Transverse colon (tissue), 4 donors: ENCODE results near the gene TMEM236. TPM values are rescaled to one million over a fixed set of nuclear protein-coding genes. Genes with fewer than 3 reads are reported as not detected.

Experiments used
- DNase-seq: peaks from one replicate; pipeline ENCODE4 v3.0.0-alpha.2; 2019
- H3K27ac ChIP-seq, 4 donors: fragments of 200-600 bp; sonication (generic); 2 replicates each; pipeline ENCODE4 v1.5.1; 2016 to 2018; ENCODE audit warnings: inconsistent platforms in 4 of 4
- H3K27me3 ChIP-seq: fragments of 200-600 bp; sonication (generic); 2 replicates; pipeline ENCODE4 v1.5.1; 2017; ENCODE audit warnings: inconsistent platforms
- H3K36me3 ChIP-seq, 4 donors: fragments of 200-600 bp; sonication (generic); 2 replicates each; pipeline ENCODE4 v1.5.1; 2017 to 2019; ENCODE audit warnings: inconsistent platforms in 4 of 4
- H3K4me1 ChIP-seq, 4 donors: fragments of 200-600 bp; sonication (generic); 2 replicates each; pipeline ENCODE4 v1.5.1; 2017 to 2020; ENCODE audit warnings: inconsistent platforms in 4 of 4
- H3K4me3 ChIP-seq, 4 donors: fragments of 200-600 bp; sonication (generic); 1 replicate in 1 of 4; 2 replicates in 3 of 4; pipeline versions ENCODE4 v1.5.1 to v1.6.1; 2017 to 2019; ENCODE audit warnings: inconsistent platforms in 4 of 4
- H3K9me3 ChIP-seq, 2 donors: fragments of 200-600 bp; sonication (generic); 2 replicates each; pipeline ENCODE4 v1.5.1; 2017 to 2019; ENCODE audit warnings: inconsistent platforms in 2 of 2
- CTCF ChIP-seq, 5 experiments: fragments of 200-600 bp in 3 of 5; fragments of 450-650 bp in 2 of 5; sonication (generic) in 3 of 5; IDR thresholded peaks; 1 replicate in 2 of 5; 2 replicates in 3 of 5; pipeline ENCODE4 v1.5.1; 2016 to 2017; ENCODE audit warnings: antibody characterized with exemption in 5 of 5, inconsistent platforms in 3 of 5, mild to moderate bottlenecking in 2 of 5, moderate library complexity in 1 of 5
- EP300 ChIP-seq: sonication (generic); formaldehyde crosslinking; IDR thresholded peaks from one replicate; pipeline ENCODE4 v1.6.1; 2017; ENCODE audit warnings: antibody characterized with exemption, low read depth
- POLR2A ChIP-seq: fragments of 450-650 bp; IDR thresholded peaks from one replicate; pipeline ENCODE4 v1.6.1; 2016; ENCODE audit warnings: antibody characterized with exemption, mild to moderate bottlenecking, moderate library complexity
- POLR2AphosphoS5 ChIP-seq, 3 donors: sonication (generic); formaldehyde crosslinking; IDR thresholded peaks; one replicate each; pipeline ENCODE4 v1.6.1; 2016; ENCODE audit warnings: antibody characterized with exemption in 3 of 3
- WGBS, 2 donors: methylation state at CpG; one replicate each; pipeline ENCODE4 v1.1.5; 2018; ENCODE audit warnings: low coverage in 1 of 2; 5-methylcytosine and 5-hydroxymethylcytosine counted together
- in situ Hi-C, 4 donors: fragments of 200-750 bp; cut with MboI; loops; one replicate each; pipeline versions ENCODE4 v1.15.0 to v1.15.1; 2017; ENCODE audit warnings: low sequenced_read_pairs in 3 of 4, low pct_ligation_motif_present in 1 of 4, low pct_unique_long_range_greater_than_20kb in 1 of 4
- intact Hi-C: fragments of 100-400 bp; cut with DNase I; formaldehyde crosslinking; loops from one replicate; pipeline ENCODE4 v1.15.1; 2023; ENCODE audit warnings: low total_unique reads
- total RNA-seq, 4 donors: library from RNA; depleted of rRNA; stranded (reverse); fragments of >200 nt; gene quantifications; one replicate each; pipeline ENCODE4 v1.1.0, GENCODE V29; 2016

TMEM236 gene
- total RNA-seq, 4 donors from 2014 or later, result 16.9 to 79.6 (median 42.9) TPM

GRCh38 chr10:17780727-17781126 lies 28.7 kb downstream of the TMEM236 start:
- in situ Hi-C loops (no loop called here), intact Hi-C loops (no loop called here)
- 91 to 92% methylated on average over 4 of the region's 4 CpGs for WGBS, 2 donors
- DNase-seq, result no peak
- Histone ChIP-seq H3K4me3 (no peak overlapping the region), H3K36me3 (no peaks in the 10 kb centered on the region), H3K9me3 (no peaks in the 10 kb centered on the region), H3K27ac (no peak overlapping the region), H3K4me1 (peaks cover 0 to 11% (median 5%) of the 10 kb centered on the region in 4 donors), H3K27me3 (no peaks in the 10 kb centered on the region)
- TF ChIP-seq EP300 (no peak), POLR2A (no peak), CTCF (IDR thresholded peaks at IDR 0.05) (no peak), POLR2AphosphoS5 (IDR thresholded peaks at IDR 0.05) (no peak)

GRCh38 chr10:17781856-17782255 lies 29.9 kb downstream of the TMEM236 start:
- Histone ChIP-seq H3K27ac (no peak overlapping the region), H3K27me3 (no peaks in the 10 kb centered on the region), H3K9me3 (no peaks in the 10 kb centered on the region), H3K4me3 (no peak overlapping the region), H3K4me1 (peaks cover 0 to 11% (median 5%) of the 10 kb centered on the region in 4 donors), H3K36me3 (peaks cover 0 to 5% (median 0%) of the 10 kb centered on the region in 4 donors)
- in situ Hi-C loops, result no loop called here
- no peak for TF ChIP-seq CTCF (IDR thresholded peaks at IDR 0.05)
- no peak for TF ChIP-seq EP300
- TF ChIP-seq POLR2A, result no peak
- no peak for TF ChIP-seq POLR2AphosphoS5 (IDR thresholded peaks at IDR 0.05)
- WGBS, 2 donors, result 57 to 67% methylated on average over 1 to 2 of the region's 2 CpGs
- DNase-seq, result no peak
- intact Hi-C loops, result no loop called here

- in situ Hi-C loops (no loop called here), intact Hi-C loops (no loop called here)
- H3K27ac ChIP-seq, result peak overlapping the region in 1 of 4 donors; percentile 25
- DNase-seq, result no peak
- H3K9me3 ChIP-seq, result no peaks in the 10 kb centered on the region
- no peak overlapping the region for H3K4me3 ChIP-seq
- H3K4me1 ChIP-seq, result peaks cover 0 to 11% (median 5%) of the 10 kb centered on the region in 4 donors
- TF ChIP-seq CTCF (IDR thresholded peaks at IDR 0.05) (no peak), EP300 (no peak), POLR2A (no peak), POLR2AphosphoS5 (IDR thresholded peaks at IDR 0.05) (no peak)
- 70 to 75% methylated on average over 10 to 16 of the region's 16 CpGs for WGBS, 2 donors
- H3K27me3 ChIP-seq, result no peaks in the 10 kb centered on the region
- peaks cover 0 to 5% (median 0%) of the 10 kb centered on the region in 4 donors for H3K36me3 ChIP-seq
Observed at GRCh38 chr10:17782921-17783665, 31.1 kb downstream of the TMEM236 start.

GRCh38 chr10:17783751-17784150 lies 31.8 kb downstream of the TMEM236 start:
- WGBS, 2 donors, result 44 to 47% methylated on average over 1 of the region's 1 CpG
- Histone ChIP-seq H3K27ac (no peak overlapping the region), H3K4me1 (peaks cover 0 to 11% (median 5%) of the 10 kb centered on the region in 4 donors), H3K27me3 (no peaks in the 10 kb centered on the region), H3K4me3 (no peak overlapping the region), H3K36me3 (peaks cover 0 to 5% (median 0%) of the 10 kb centered on the region in 4 donors), H3K9me3 (no peaks in the 10 kb centered on the region)
- intact Hi-C loops (no loop called here), in situ Hi-C loops (no loop called here)
- TF ChIP-seq POLR2AphosphoS5 (IDR thresholded peaks at IDR 0.05), result no peak
- no peak for TF ChIP-seq POLR2A
- no peak for TF ChIP-seq CTCF (IDR thresholded peaks at IDR 0.05)
- no peak for TF ChIP-seq EP300
- DNase-seq, result no peak
